PC-3 (cell line): ENCODE results near the gene COL4A1.

Source experiments
- EZH2 ChIP-seq: fragments of 300-600 bp; sonication (generic); IDR thresholded peaks from one replicate; pipeline ENCODE4 v1.6.1; 2017; ENCODE audit warnings: antibody characterized with exemption, mild to moderate bottlenecking, low read length; ENCODE audit not compliant: unreplicated experiment
- EZH2phosphoT487 ChIP-seq: fragments of 300-600 bp; sonication (generic); IDR thresholded peaks from 2 replicates; pipeline ENCODE4 v1.6.1; 2018; ENCODE audit warnings: mild to moderate bottlenecking, antibody characterized with exemption, low read length, borderline replicate concordance

DNA sequence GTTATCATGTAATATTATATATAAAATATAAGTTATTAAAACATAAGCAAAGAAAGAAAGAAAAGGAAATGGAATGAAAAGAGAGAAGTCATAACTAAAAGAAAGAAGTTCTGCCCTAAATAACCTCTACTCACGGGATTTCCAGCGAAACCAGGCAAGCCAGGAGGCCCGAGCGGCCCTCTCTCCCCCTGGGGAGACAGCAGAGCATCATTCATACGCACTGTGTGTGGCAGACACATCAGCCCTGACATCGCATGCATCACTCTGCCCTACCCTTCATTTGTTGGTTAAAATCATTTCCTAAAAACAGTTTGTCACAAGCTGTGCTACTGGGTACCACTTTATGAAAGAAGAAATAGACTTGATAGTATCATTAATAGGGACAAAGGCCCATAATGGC, 95.2 kb downstream of the COL4A1 start:
- TF ChIP-seq EZH2phosphoT487 (no peak), EZH2 (no peak)
